IPS-15b (cell line): ENCODE results near the gene TFPI2.

Experiments
- H3K27me3 ChIP-seq: one replicate; pipeline ENCODE4 v1.6.1; 2013; ENCODE audit warnings: low read length; ENCODE audit not compliant: control insufficient read depth, insufficient read depth
- H3K36me3 ChIP-seq: one replicate; pipeline ENCODE4 v1.6.1; 2013; ENCODE audit warnings: low read length; ENCODE audit not compliant: control insufficient read depth, insufficient read depth
- H3K4me1 ChIP-seq: one replicate; pipeline ENCODE4 v1.6.1; 2013; ENCODE audit warnings: mild to moderate bottlenecking, low read length; ENCODE audit not compliant: control insufficient read depth, insufficient read depth
- H3K4me3 ChIP-seq: one replicate; pipeline ENCODE4 v1.5.1; 2013; ENCODE audit warnings: low read depth, low read length
- H3K9ac ChIP-seq: one replicate; pipeline ENCODE4 v1.6.1; 2013; ENCODE audit warnings: low read depth, mild to moderate bottlenecking, low read length
- H3K9me3 ChIP-seq: one replicate; pipeline ENCODE4 v1.6.1; 2013; ENCODE audit warnings: mild to moderate bottlenecking, low read length; ENCODE audit not compliant: control insufficient read depth, insufficient read depth

TFPI2 gene

GRCh38 chr7:93902777-93903423 is 12.3 kb upstream of the TFPI2 start:
- Histone ChIP-seq H3K4me3 (no peak overlapping the region), H3K27me3 (no peaks in the 10 kb centered on the region), H3K36me3 (no peaks in the 10 kb centered on the region), H3K4me1 (no peaks in the 10 kb centered on the region), H3K9ac (no peak overlapping the region), H3K9me3 (no peaks in the 10 kb centered on the region)

- no peak overlapping the region for H3K4me3 ChIP-seq
- no peak overlapping the region for H3K9ac ChIP-seq
- no peaks in the 10 kb centered on the region for H3K36me3 ChIP-seq
- no peaks in the 10 kb centered on the region for H3K27me3 ChIP-seq
- H3K9me3 ChIP-seq = no peaks in the 10 kb centered on the region
- H3K4me1 ChIP-seq = no peaks in the 10 kb centered on the region
These were observed 7.1 kb upstream of the TFPI2 start for GRCh38 chr7:93897680-93898079.

GRCh38 chr7:93895859-93896600 is 5.5 kb upstream of the TFPI2 start:
- H3K9ac ChIP-seq = no peak overlapping the region
- H3K4me3 ChIP-seq = no peak overlapping the region
- H3K36me3 ChIP-seq = no peaks in the 10 kb centered on the region
- H3K27me3 ChIP-seq = peaks cover 4% of the 10 kb centered on the region
- no peaks in the 10 kb centered on the region for H3K4me1 ChIP-seq
- no peaks in the 10 kb centered on the region for H3K9me3 ChIP-seq

GRCh38 chr7:93894966-93895640 is 4.5 kb upstream of the TFPI2 start:
- Histone ChIP-seq H3K9ac (no peak overlapping the region), H3K9me3 (no peaks in the 10 kb centered on the region), H3K4me1 (no peaks in the 10 kb centered on the region), H3K4me3 (no peak overlapping the region), H3K27me3 (peaks cover 4% of the 10 kb centered on the region), H3K36me3 (no peaks in the 10 kb centered on the region)

- no peaks in the 10 kb centered on the region for H3K4me1 ChIP-seq
- H3K4me3 ChIP-seq = no peak overlapping the region
- H3K36me3 ChIP-seq = no peaks in the 10 kb centered on the region
- H3K9me3 ChIP-seq = no peaks in the 10 kb centered on the region
- no peak overlapping the region for H3K9ac ChIP-seq
- peaks cover 8% of the 10 kb centered on the region for H3K27me3 ChIP-seq
These were observed 3.9 kb upstream of the TFPI2 start for GRCh38 chr7:93894426-93894825.

- Histone ChIP-seq H3K9ac (peak overlapping the region; percentile 81), H3K36me3 (no peaks in the 10 kb centered on the region), H3K27me3 (peaks cover 16% of the 10 kb centered on the region), H3K9me3 (no peaks in the 10 kb centered on the region), H3K4me3 (peak overlapping the region; percentile 89), H3K4me1 (peaks cover 2% of the 10 kb centered on the region)
These were observed 501 bp downstream of the TFPI2 start for GRCh38 chr7:93890041-93890463.

- Histone ChIP-seq H3K9me3 (no peaks in the 10 kb centered on the region), H3K27me3 (peaks cover 16% of the 10 kb centered on the region), H3K9ac (no peak overlapping the region), H3K4me1 (peaks cover 2% of the 10 kb centered on the region), H3K4me3 (peak overlapping the region; percentile 89), H3K36me3 (no peaks in the 10 kb centered on the region)
These were observed 1.3 kb downstream of the TFPI2 start for GRCh38 chr7:93889261-93889660.

- H3K9ac ChIP-seq = no peak overlapping the region
- no peaks in the 10 kb centered on the region for H3K9me3 ChIP-seq
- no peak overlapping the region for H3K4me3 ChIP-seq
- peaks cover 9% of the 10 kb centered on the region for H3K27me3 ChIP-seq
- H3K4me1 ChIP-seq = peaks cover 2% of the 10 kb centered on the region
- H3K36me3 ChIP-seq = no peaks in the 10 kb centered on the region
These were observed 6.0 kb downstream of the TFPI2 start for GRCh38 chr7:93884541-93884940.

GRCh38 chr7:93883917-93884345 is 6.6 kb downstream of the TFPI2 start:
- Histone ChIP-seq H3K36me3 (no peaks in the 10 kb centered on the region), H3K9ac (no peak overlapping the region), H3K4me1 (no peaks in the 10 kb centered on the region), H3K27me3 (peaks cover 3% of the 10 kb centered on the region), H3K4me3 (no peak overlapping the region), H3K9me3 (no peaks in the 10 kb centered on the region)

GRCh38 chr7:93883078-93883916 is 7.3 kb downstream of the TFPI2 start:
- Histone ChIP-seq H3K4me1 (no peaks in the 10 kb centered on the region), H3K9me3 (no peaks in the 10 kb centered on the region), H3K27me3 (no peaks in the 10 kb centered on the region), H3K4me3 (no peak overlapping the region), H3K9ac (no peak overlapping the region), H3K36me3 (no peaks in the 10 kb centered on the region)

- no peaks in the 10 kb centered on the region for H3K36me3 ChIP-seq
- H3K9me3 ChIP-seq = no peaks in the 10 kb centered on the region
- H3K27me3 ChIP-seq = no peaks in the 10 kb centered on the region
- H3K4me1 ChIP-seq = no peaks in the 10 kb centered on the region
- no peak overlapping the region for H3K9ac ChIP-seq
- H3K4me3 ChIP-seq = no peak overlapping the region
These were observed 8.1 kb downstream of the TFPI2 start for GRCh38 chr7:93882468-93882867.
